Lower lobe of right lung (tissue), 2 donors: ENCODE data around the gene QRFP. TPM values are rescaled to one million over a fixed set of nuclear protein-coding genes. Genes with fewer than 3 reads are reported as not detected.

Source experiments
- ATAC-seq, 2 donors: fragments of 200-7000 bp; cut with Tn5 transposase; one replicate each; pipeline ENCODE4 v1.9.1; 2020 to 2022; ENCODE audit warnings: mild to moderate bottlenecking in 2 of 2, moderate library complexity in 2 of 2
- DNase-seq: peaks from one replicate; pipeline ENCODE4 v3.0.0-alpha.2; 2020
- H3K27ac ChIP-seq: fragments of 200-600 bp; one replicate; pipeline ENCODE4 v1.8.0; 2022
- H3K27me3 ChIP-seq: fragments of 200-600 bp; one replicate; pipeline ENCODE4 v1.8.0; 2022; ENCODE audit warnings: low read depth
- H3K36me3 ChIP-seq: fragments of 200-600 bp; one replicate; pipeline ENCODE4 v1.8.0; 2022; ENCODE audit warnings: mild to moderate bottlenecking
- H3K4me1 ChIP-seq: fragments of 200-600 bp; one replicate; pipeline ENCODE4 v1.8.0; 2022
- H3K4me3 ChIP-seq: fragments of 200-600 bp; one replicate; pipeline ENCODE4 v1.8.0; 2022; ENCODE audit warnings: mild to moderate bottlenecking
- H3K9me3 ChIP-seq: fragments of 200-600 bp; one replicate; pipeline ENCODE4 v1.8.0; 2022
- intact Hi-C: fragments of 100-400 bp; cut with DNase I; formaldehyde crosslinking; loops from one replicate; pipeline ENCODE4 v1.11.0; 2022
- total RNA-seq: library from RNA; stranded (reverse); fragmentation: NEBNext Ultra II Directional; extraction: Animal tissue kit (Norgen Biotek cat#: 25700); gene quantifications from one replicate; pipeline ENCODE4 v1.2.1, GENCODE V29; 2021
- TF ChIP-seq, protein P1 (sequence below): fragments of 200-600 bp; IDR thresholded peaks from one replicate; pipeline ENCODE4 v1.8.0; 2022; ENCODE audit warnings: antibody characterized with exemption, mild to moderate bottlenecking
- donor health status: DM: no; HTN: yes; CAD: no; lungs with severe emphysema.

Gene QRFP
- total RNA-seq, 1 donor from 2014 or later: not detected

DNA sequence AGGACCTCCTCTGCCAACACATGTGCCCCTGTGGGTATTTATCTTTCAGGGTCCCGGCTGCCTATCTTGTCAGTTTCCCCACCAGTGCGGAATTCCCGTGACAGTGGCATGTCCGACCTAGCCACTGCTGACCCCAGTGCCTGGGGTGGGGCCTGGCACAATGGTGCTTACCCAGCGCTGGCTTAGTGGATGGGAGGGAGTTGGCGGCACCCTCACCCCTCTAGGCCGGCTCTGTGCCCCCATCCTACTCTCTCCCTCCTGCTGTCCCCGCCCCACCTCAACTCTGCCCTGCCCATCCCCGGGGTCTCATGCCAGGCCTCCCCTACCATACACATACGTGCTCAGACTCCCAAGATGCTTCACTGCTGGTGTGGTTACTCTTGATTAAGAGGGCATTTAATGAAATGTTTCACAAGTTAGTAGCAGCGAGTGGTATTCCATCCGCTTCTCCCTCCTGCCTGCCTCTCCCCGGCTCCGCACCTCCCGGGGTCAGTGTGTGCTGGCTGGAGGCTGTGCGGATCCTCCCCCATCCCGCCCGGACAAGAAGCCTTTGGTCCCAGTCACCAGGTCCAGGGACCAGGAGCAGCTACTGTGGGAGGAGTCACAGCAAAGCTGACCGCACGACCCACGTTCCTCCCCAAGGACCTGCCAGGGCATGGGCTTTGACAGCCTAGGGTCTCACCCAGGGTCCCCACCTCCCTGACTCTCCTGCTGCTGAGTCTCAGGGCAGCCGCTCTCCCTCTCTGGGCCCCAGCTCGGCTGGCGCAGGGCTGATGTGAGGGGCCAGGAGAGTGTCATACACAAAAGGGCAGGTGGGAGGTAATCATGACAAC lies 9.5 kb upstream of the QRFP start:
- Histone ChIP-seq H3K9me3 (no peaks in the 10 kb centered on the region), H3K4me1 (no peaks in the 10 kb centered on the region), H3K4me3 (no peak overlapping the region), H3K36me3 (no peaks in the 10 kb centered on the region), H3K27ac (no peak overlapping the region), H3K27me3 (peaks cover 48% of the 10 kb centered on the region)
- intact Hi-C loops: no loop called here
- ATAC-seq (no peak), DNase-seq (no peak)
- TF ChIP-seq, protein P1, sequence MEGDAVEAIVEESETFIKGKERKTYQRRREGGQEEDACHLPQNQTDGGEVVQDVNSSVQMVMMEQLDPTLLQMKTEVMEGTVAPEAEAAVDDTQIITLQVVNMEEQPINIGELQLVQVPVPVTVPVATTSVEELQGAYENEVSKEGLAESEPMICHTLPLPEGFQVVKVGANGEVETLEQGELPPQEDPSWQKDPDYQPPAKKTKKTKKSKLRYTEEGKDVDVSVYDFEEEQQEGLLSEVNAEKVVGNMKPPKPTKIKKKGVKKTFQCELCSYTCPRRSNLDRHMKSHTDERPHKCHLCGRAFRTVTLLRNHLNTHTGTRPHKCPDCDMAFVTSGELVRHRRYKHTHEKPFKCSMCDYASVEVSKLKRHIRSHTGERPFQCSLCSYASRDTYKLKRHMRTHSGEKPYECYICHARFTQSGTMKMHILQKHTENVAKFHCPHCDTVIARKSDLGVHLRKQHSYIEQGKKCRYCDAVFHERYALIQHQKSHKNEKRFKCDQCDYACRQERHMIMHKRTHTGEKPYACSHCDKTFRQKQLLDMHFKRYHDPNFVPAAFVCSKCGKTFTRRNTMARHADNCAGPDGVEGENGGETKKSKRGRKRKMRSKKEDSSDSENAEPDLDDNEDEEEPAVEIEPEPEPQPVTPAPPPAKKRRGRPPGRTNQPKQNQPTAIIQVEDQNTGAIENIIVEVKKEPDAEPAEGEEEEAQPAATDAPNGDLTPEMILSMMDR: no peak

DNA sequence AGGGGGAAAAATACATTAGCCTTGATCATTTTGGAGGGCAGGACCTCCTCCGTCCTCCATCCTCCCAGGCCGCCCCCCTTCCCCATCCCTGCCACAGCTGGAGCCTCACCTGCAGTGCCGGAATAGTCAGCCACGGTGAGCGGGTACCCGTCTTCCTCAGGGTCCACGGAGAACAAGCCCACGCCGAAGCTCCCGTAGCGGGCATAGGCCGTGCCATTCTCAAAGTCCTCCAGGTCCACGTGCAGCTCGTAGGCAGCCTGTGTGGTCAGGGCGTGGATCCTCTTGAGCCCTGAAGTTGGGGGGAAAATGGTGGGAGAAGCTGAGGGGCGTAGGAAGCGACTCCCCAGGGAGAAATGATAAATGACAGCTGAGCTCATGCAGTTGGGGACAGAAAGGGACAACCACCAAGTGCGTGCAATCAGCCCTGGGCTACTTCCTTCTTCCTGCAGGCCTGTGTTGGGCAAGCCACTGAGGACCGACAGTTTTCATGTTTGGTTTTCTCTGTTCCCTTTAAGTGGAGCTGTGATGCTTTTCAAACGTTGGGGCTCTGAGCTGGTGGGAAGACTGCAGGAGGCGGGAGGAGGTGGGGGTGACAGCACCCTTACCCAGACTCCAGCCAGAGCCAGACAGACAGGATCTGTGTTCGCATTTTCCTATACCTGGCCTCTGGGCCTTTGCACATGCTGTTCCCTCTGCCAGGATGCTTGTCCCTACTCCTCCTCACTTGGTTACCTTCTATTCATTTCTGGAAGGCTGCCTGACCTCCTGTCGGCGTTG lies 8.7 kb upstream of the QRFP start:
- DNase-seq: no peak
- intact Hi-C loops: no loop called here

DNA sequence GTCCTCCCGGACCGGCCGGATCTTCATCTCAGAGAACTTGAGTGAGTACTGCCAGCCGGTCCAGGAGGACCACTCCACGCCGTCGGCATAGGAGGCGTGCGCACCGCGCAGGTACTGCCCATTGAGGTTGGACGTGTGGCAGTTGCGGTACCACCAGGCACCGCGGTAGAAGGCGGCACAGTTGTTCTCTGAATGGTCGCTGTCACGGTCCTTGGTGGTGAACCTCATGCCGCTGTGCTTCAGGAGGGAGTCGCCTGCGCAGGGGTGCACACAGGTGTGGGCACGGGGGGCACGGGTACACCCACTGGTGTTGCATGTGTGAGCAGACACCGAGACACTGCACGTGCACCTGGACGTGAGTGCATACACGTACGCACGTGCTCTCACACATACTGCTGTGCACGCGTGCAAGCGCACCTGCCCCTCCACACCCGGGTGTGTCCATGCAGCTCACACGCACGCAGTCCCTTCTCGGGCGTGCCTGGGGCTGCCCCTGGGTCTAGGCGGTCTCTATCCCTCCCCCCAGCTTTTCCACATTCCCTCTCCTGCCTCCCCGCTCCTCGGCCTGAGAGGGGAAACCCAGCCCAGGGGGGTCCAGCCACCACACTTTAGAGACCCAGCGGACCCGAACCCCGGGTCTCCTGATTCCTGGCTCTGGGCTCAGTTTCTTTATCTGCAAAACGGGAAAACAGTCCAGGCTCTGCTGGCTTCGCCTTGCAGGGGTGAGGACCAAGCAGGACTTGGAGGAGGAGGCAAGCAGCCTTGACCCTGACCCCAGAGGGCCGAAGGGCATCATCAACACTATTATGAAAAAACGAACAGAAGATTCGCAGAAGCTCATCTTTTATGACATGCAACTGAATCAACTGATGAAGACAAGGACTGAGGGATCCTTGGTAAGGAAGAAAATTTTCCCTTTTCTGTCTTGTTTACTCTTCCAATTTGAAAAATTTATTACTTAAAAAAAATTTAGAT lies 7.7 kb upstream of the QRFP start:
- intact Hi-C loops: no loop called here
- Histone ChIP-seq H3K4me1 (no peaks in the 10 kb centered on the region), H3K27ac (no peak overlapping the region), H3K36me3 (no peaks in the 10 kb centered on the region), H3K27me3 (peaks cover 52% of the 10 kb centered on the region), H3K9me3 (no peaks in the 10 kb centered on the region), H3K4me3 (no peak overlapping the region)
- ATAC-seq: no peak
- TF ChIP-seq, protein P1: no peak
- DNase-seq: no peak

More for the DNA sequence above, 8.7 kb upstream of the QRFP start:
- H3K4me3 ChIP-seq: no peak overlapping the region
- no peaks in the 10 kb centered on the region for H3K36me3 ChIP-seq
- peaks cover 52% of the 10 kb centered on the region for H3K27me3 ChIP-seq
- TF ChIP-seq, protein P1: no peak
- no peak for ATAC-seq
- H3K4me1 ChIP-seq: no peaks in the 10 kb centered on the region
- no peak overlapping the region for H3K27ac ChIP-seq
- no peaks in the 10 kb centered on the region for H3K9me3 ChIP-seq

DNA sequence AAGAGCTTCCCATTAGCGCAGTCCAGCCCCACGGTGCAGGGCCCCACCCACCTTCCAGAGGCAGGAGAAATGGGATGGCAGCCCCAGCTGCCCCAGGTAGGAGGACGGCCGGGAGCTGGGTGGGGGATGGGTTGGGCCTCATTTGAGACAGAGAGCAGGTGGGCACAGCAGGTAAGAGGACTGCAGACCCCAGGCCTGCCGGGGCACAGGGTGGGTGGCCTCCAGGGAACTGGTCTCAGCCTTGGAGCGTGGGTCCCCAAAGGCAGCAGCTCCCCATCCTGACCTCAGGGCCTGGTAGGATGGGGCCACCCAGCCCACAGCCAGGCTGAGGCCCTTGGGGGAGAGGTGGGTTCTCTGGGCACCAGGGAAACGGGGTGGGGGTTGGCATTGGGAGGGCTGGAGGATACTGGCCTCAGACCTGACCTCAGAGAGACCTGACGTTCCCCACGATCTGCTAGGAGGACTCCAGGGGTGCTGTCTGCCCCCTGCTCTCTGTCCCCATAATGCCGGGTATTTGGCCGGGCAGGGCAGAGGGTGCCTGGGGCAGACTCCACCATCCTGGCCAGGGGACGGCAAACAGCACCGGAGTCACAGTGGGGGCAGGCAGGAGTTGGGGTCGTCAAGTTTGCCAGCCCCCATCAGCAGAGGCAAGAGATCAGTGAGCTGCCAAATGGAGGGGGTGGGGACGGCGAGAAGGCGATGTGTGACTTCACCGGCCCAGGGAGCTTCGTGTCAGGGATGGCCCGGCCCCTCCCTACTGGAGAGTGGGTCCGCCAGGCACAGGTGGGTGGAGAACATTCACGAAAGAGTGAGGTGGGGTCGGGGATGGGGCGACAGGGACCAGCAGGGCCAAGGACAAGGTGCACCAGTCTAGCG lies 6.8 kb upstream of the QRFP start:
- intact Hi-C loops: no loop called here
- Histone ChIP-seq H3K4me3 (no peak overlapping the region), H3K4me1 (no peaks in the 10 kb centered on the region), H3K27me3 (peaks cover 48% of the 10 kb centered on the region), H3K27ac (no peak overlapping the region), H3K36me3 (no peaks in the 10 kb centered on the region), H3K9me3 (no peaks in the 10 kb centered on the region)
- TF ChIP-seq, protein P1: no peak
- ATAC-seq: no peak
- no peak for DNase-seq
